ENCODE data around the gene MTG2. TPM values are rescaled to one million over a fixed set of nuclear protein-coding genes. Genes with fewer than 3 reads are reported as not detected.

The MTG2 gene
- total and polyA plus RNA-seq, 2 donors from 2014 or later = 36.1 to 45.2 TPM

- TF ChIP-seq, protein P1, sequence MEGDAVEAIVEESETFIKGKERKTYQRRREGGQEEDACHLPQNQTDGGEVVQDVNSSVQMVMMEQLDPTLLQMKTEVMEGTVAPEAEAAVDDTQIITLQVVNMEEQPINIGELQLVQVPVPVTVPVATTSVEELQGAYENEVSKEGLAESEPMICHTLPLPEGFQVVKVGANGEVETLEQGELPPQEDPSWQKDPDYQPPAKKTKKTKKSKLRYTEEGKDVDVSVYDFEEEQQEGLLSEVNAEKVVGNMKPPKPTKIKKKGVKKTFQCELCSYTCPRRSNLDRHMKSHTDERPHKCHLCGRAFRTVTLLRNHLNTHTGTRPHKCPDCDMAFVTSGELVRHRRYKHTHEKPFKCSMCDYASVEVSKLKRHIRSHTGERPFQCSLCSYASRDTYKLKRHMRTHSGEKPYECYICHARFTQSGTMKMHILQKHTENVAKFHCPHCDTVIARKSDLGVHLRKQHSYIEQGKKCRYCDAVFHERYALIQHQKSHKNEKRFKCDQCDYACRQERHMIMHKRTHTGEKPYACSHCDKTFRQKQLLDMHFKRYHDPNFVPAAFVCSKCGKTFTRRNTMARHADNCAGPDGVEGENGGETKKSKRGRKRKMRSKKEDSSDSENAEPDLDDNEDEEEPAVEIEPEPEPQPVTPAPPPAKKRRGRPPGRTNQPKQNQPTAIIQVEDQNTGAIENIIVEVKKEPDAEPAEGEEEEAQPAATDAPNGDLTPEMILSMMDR (IDR thresholded peaks at IDR 0.05; ENCODE audit: borderline replicate concordance, extremely low read depth, insufficient read depth) = no peak
- Histone ChIP-seq H3K4me1 (ENCODE audit: control insufficient read depth in 2 of 3, insufficient read depth in 2 of 3, low read depth in 1 of 3, low read length in 3 of 3) (peaks cover 0 to 9% (median 0%) of the 10 kb centered on the region in 3 donors), H3K9ac (ENCODE audit: low read length in 3 of 3) (no peak overlapping the region), H3K9me3 (ENCODE audit: control insufficient read depth in 2 of 3, insufficient read depth in 1 of 3, low read length in 3 of 3) (no peaks in the 10 kb centered on the region), H3K27ac (ENCODE audit: low read depth in 2 of 2, low read length in 2 of 2) (no peak overlapping the region), H3K4me3 (ENCODE audit: low read length in 3 of 3) (no peak overlapping the region), H3K36me3 (ENCODE audit: control insufficient read depth in 2 of 3, insufficient read depth in 3 of 3, low read length in 3 of 3) (no peaks in the 10 kb centered on the region), H3K27me3 (ENCODE audit: control insufficient read depth, insufficient read depth, low read length) (peaks cover 24% of the 10 kb centered on the region)
- FAIRE-seq (no peak), DNase-seq (no peak)
- intact Hi-C loops (cut with DNase I) = no loop called here
Measured at GRCh38 chr20:62217913-62218773, 35.3 kb downstream of the MTG2 start.

- Histone ChIP-seq H3K27ac (ENCODE audit: low read depth in 2 of 2, low read length in 2 of 2) (no peak overlapping the region), H3K9ac (ENCODE audit: low read length in 3 of 3) (no peak overlapping the region), H3K27me3 (ENCODE audit: control insufficient read depth, insufficient read depth, low read length) (peaks cover 24% of the 10 kb centered on the region), H3K4me1 (ENCODE audit: control insufficient read depth in 2 of 3, insufficient read depth in 2 of 3, low read depth in 1 of 3, low read length in 3 of 3) (peaks cover 0 to 9% (median 0%) of the 10 kb centered on the region in 3 donors), H3K9me3 (ENCODE audit: control insufficient read depth in 2 of 3, insufficient read depth in 1 of 3, low read length in 3 of 3) (no peaks in the 10 kb centered on the region), H3K4me3 (ENCODE audit: low read length in 3 of 3) (no peak overlapping the region), H3K36me3 (ENCODE audit: control insufficient read depth in 2 of 3, insufficient read depth in 3 of 3, low read length in 3 of 3) (no peaks in the 10 kb centered on the region)
- TF ChIP-seq, protein P1 (IDR thresholded peaks at IDR 0.05; ENCODE audit: borderline replicate concordance, extremely low read depth, insufficient read depth) = no peak
- intact Hi-C loops (cut with DNase I) = no loop called here
- DNase-seq (no peak), FAIRE-seq (no peak)
Measured at GRCh38 chr20:62219101-62219991, 36.5 kb downstream of the MTG2 start.

DNA sequence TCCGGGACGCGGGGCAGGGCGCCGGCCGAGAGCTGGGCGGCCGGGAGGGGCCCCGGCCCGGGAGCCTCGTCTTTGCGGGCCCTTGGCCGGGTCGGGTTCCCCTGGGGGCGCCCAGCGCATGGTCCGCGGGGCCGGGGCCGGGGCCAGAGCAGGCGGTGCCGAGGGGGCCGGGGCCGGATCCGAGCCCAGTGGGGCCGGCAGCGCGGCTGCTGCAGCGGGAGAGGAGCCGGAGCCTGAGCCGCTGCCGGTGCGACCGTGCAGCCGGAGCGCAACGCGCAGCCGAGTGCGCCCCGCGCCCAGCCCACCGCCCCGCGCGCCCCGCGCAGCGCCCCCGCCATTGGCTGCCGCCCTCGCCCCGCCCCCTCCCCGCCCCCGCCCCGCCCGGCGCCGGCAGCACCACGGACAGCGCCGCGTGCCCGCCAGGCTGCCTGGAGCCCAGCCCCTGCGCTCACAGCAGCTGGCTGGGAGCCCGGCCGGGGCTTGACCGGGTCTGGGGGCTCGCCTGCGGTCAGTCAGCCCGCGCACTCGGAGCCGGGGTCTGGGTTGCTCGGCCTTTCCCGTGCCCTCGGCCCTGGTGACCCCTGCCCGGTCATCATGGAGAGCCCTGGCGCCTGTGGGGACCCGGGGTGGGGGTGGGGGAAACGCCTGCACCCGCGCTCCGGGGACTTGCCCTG is 37.3 kb downstream of the MTG2 start, which contains the start of gene HRH3:
TSS of gene HRH3 (minus strand) at position 287 of the 674 bp plus-strand sequence. CDS start 308 bp downstream, outside the sequence.
- no peaks in the 10 kb centered on the region for H3K36me3 ChIP-seq (ENCODE audit: control insufficient read depth in 2 of 3, insufficient read depth in 3 of 3, low read length in 3 of 3)
- no peaks in the 10 kb centered on the region for H3K9me3 ChIP-seq (ENCODE audit: control insufficient read depth in 2 of 3, insufficient read depth in 1 of 3, low read length in 3 of 3)
- peaks cover 23% of the 10 kb centered on the region for H3K27me3 ChIP-seq (ENCODE audit: control insufficient read depth, insufficient read depth, low read length)
- TF ChIP-seq, protein P1 (IDR thresholded peaks at IDR 0.05; ENCODE audit: borderline replicate concordance, extremely low read depth, insufficient read depth) = no peak
- H3K4me1 ChIP-seq (ENCODE audit: control insufficient read depth in 2 of 3, insufficient read depth in 2 of 3, low read depth in 1 of 3, low read length in 3 of 3) = peaks cover 0 to 9% (median 0%) of the 10 kb centered on the region in 3 donors
- FAIRE-seq (no peak), DNase-seq (peak in 4 of 5 donors; percentile 61 to 88 (median 85))
- intact Hi-C loops (cut with DNase I) = no loop called here
- H3K27ac ChIP-seq (ENCODE audit: low read depth in 2 of 2, low read length in 2 of 2) = no peak within 1 kb of the TSS
- no peak within 1 kb of the TSS for H3K9ac ChIP-seq (ENCODE audit: low read length in 3 of 3)
- no peak within 1 kb of the TSS for H3K4me3 ChIP-seq (ENCODE audit: low read length in 3 of 3)

All from kidney (tissue), 14 donors.